IPS DF 4.7 (cell line): ENCODE measurements around the gene PRL.

Experiments used
- DNase-seq: peaks from one replicate; pipeline ENCODE4 v3.0.0-alpha.2; 2013; ENCODE audit warnings: low spot score; ENCODE audit errors: extremely low read depth

The PRL gene

GRCh38 chr6:22295145-22295544 is 1.7 kb downstream of the PRL start:
- DNase-seq: no peak

- DNase-seq: no peak
Observed at GRCh38 chr6:22294301-22294700, 2.5 kb downstream of the PRL start.

- no peak for DNase-seq
Observed at GRCh38 chr6:22290045-22290444, 6.8 kb downstream of the PRL start.

GRCh38 chr6:22288721-22289120 is 8.1 kb downstream of the PRL start:
- no peak for DNase-seq

GRCh38 chr6:22284666-22285065 is 12.2 kb downstream of the PRL start:
- no peak for DNase-seq

- DNase-seq: no peak
Observed at GRCh38 chr6:22281341-22282085, 15.3 kb downstream of the PRL start.

GRCh38 chr6:22279427-22279826 is 17.4 kb downstream of the PRL start:
- DNase-seq: no peak

- DNase-seq: no peak
Observed at GRCh38 chr6:22271081-22271480, 25.8 kb downstream of the PRL start.

- no peak for DNase-seq
Observed at GRCh38 chr6:22263748-22264147, 33.1 kb downstream of the PRL start.

- no peak for DNase-seq
Observed at GRCh38 chr6:22254886-22255285, 42.0 kb downstream of the PRL start.

GRCh38 chr6:22253955-22254655 is 42.7 kb downstream of the PRL start:
- DNase-seq: no peak

GRCh38 chr6:22251348-22251747 is 45.5 kb downstream of the PRL start:
- no peak for DNase-seq

- peak; percentile 22 for DNase-seq
Observed at GRCh38 chr6:22250486-22250885, 46.4 kb downstream of the PRL start.

GRCh38 chr6:22249711-22250350 is 47.0 kb downstream of the PRL start:
- DNase-seq: no peak

- no peak for DNase-seq
Observed at GRCh38 chr6:22248513-22249308, 48.1 kb downstream of the PRL start.

GRCh38 chr6:22247916-22248482 is 48.8 kb downstream of the PRL start:
- no peak for DNase-seq

GRCh38 chr6:22240025-22240424 is 56.8 kb downstream of the PRL start:
- no peak for DNase-seq

- no peak for DNase-seq
Observed at GRCh38 chr6:22239261-22239921, 57.4 kb downstream of the PRL start.

- DNase-seq: no peak
Observed at GRCh38 chr6:22238861-22239260, 58.0 kb downstream of the PRL start.

- no peak for DNase-seq
Observed at GRCh38 chr6:22237526-22237925, 59.3 kb downstream of the PRL start.
